GM21381 (cell line): ENCODE results near the gene RRP36.
"Not testable (repeated sequence)": the region's sequence is repeated elsewhere in the genome, so short reads cannot be mapped to it uniquely, and the experiment has no call there.

ENCODE experiments used
- ATAC-seq: cut with Tn5 transposase; IDR thresholded peaks from one replicate; pipeline ENCODE4 v1.9.1; 2021; ENCODE audit warnings: mild to moderate bottlenecking, moderate library complexity; ENCODE audit not compliant: unreplicated experiment

RRP36 gene, protein sequence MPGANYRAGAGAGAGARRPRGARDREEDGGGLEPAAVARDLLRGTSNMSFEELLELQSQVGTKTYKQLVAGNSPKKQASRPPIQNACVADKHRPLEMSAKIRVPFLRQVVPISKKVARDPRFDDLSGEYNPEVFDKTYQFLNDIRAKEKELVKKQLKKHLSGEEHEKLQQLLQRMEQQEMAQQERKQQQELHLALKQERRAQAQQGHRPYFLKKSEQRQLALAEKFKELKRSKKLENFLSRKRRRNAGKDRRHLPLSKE

DNA sequence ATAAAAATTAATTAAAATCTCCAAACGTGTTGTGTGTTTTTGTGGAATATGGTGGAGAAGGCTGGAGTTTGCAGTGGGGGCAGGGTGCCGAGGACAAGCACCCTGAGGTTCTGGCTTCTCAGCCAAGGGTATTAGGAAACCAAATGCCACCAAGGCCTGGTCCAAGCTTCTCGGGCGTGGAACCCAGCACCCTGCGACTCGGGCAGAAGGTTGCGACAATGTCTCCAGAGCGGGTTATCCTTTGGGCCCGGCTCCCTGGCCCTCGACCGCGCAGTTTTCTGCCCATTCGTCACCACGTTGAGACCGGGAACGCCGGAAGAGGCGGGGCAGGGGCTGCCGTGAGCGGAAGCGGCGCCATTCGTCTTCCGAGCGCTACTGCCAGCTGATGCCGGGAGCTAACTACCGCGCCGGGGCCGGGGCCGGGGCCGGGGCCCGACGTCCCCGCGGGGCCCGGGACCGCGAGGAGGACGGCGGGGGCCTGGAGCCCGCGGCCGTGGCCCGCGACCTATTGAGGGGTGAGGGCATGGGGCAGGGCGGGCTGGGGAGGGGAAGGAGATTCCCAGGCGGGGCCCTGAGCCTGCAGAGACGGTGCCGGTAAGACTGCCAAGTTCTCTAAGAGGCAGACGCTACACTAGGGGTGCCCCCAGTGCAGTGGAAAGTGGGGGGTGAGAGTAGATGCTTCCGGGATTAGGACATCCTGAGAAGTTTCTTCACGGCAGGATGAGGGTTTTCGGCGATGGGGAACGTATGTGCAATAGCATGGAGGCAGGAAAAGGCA, at the start of gene RRP36:
Gene RRP36 (plus strand): TSS at position 354 of the 778 bp plus-strand sequence. CDS start 32 bp downstream, at position 386.
- ATAC-seq = peak; percentile 66

DNA sequence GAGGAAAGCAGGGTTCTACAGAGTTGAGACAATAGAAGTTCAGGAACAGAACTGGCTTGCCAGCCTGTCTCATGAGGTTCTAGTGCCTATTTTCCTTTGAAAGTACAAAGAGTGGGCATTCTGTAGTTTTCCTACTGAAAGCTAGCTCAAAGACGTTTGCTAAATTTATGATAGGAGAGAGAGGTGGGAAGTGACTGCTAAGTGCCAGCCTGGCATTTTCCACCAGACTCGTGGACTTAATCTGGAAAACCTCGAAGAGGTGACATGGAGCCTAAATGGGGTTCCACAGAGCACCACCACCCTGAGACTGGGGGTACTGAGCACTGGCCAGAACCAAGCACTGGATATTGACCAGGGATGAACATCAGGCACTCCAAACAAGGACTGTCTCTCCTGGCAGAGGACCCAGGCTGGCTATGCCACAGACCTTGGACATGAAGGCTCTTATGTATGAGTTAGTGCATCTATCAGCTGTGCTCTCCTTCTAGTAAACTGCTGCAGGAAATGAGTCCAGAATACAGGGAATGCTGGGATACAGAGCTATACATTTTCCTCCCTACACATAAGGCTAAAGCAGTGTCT, 49.6 kb upstream of the RRP36 start:
- ATAC-seq = no peak

DNA sequence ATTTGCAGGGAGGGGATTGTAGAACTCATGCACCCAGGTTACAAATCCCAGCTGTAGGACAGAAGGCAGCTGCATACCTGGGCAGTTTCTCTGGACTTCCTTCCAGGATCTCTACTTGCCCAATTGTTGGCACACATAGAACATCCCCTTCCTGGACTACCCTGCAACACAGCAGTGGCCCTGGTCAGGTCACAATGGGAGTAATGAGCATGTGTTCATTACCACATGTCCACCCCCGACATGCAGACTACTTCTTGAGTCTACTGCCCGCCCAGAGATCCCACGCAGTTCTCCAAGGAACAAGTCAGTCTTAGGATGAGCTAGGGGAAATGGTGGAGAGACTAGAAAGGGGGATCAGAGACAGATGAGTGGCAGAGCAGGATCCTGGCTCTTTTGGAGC, 47.5 kb upstream of the RRP36 start:
- no peak for ATAC-seq

DNA sequence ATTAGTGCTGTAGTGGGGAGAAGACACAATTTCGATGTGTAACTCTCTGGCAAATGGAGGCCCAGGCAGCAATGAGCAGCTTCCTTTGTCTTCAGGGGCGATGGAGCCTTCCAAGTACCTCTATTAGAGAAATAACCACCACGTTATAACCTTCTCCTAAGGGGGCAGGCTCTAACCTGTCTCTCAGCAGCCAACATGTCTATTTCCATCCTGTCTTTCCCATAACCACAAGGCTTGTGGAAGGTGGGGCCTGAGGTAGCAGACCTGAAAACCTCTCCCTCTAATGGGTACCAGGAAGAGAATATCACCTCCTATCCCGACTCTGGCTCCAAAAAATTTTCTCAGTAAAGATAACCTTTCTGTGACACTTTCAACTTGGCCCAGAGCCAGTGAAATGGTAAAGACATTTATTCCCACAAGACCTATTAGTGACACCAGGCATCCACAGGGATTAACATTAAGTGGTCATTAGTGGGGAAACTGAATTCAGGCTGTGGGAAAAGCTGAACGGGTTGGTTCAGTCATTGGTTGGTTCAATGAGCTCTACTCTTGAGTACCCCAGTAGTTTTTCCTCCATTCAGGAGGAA, 46.4 kb upstream of the RRP36 start:
- no peak for ATAC-seq

DNA sequence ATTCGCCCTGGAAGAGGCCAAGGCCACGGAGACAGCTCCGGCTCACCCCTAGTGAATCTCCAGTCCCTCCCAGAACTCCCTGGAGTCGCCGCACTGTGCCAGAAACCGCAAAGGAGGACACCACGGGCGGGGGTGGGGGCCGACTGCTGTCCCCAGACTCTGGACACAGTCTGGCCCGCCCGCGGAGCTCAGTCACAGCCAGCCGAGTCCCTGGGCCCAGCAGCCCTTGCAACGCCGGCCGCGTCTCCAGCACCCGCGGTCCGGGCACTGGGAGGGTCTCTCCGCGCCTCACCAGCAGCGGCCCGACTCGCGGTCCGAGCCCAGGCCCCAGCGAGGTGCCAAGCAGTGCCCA, 43.0 kb upstream of the RRP36 start:
- peak; percentile 15 for ATAC-seq

DNA sequence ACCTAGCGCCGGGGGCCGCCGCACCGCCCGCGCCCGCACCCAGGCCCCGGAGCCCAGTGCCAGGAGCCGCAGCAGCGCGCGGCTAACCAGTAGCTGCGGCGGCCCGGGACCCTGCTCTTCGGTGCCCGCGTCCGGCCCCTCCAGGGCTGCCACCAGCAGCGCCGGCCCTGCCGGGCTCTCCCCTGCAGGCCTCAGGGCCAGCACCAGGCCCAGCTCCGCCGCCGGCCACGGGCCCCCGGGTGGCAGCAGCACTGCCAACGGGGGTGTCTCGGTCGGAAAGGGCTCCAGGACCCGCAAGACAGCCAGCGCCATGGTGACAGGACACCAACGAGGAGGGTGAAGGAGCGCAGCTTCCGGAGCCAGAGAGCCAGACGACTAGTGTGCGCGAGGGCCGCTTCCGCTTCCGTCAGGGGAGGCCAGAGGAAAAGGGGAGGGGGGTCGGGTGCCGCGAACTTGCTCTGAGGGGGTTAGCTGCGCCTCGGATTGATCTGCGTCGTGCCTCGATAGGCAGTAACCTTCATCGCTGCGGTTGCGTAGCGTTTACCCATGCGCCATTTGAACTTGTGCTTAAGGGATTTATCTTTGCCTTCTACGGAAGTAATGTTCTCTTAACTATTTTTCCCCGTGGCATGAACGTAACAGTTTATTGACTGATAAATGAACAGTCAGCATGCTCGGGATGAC, 42.4 kb upstream of the RRP36 start, which contains the start of gene PEX6:
Gene PEX6 (minus strand): TSS at position 343 of the 684 bp plus-strand sequence. CDS start 31 bp downstream, at position 312.
- ATAC-seq = peak; percentile 90

DNA sequence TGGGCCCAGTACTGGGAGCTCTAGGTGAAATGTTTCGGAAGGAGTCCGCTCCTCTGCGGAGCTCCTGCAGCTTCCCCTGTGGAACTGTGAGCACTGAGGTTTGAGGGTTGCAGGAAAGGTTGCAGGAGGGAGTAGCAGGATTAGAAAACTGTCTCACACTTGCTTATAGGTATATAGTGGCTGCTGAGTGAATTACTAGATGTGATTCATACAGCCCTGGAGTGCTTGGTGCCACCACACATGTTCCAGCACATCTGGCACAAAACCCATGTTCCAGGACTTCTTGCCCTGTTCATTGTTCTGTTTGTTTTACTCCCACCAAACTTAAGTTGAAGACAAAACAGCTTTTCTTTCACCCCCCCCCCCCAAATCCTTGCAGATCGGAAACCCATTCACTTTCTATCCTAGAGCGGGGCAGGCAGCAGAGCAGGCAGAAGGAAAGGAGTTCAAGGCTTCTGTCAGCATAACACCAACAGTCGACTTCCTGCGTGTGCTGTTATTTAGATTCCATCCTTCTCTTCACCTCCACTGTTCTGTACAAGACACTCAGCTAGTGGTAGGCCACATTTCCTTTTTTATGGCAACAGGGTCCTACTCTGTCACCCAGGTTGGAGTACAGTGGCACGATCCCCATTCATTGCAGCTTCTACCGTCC, 41.8 kb upstream of the RRP36 start:
- ATAC-seq = no peak

DNA sequence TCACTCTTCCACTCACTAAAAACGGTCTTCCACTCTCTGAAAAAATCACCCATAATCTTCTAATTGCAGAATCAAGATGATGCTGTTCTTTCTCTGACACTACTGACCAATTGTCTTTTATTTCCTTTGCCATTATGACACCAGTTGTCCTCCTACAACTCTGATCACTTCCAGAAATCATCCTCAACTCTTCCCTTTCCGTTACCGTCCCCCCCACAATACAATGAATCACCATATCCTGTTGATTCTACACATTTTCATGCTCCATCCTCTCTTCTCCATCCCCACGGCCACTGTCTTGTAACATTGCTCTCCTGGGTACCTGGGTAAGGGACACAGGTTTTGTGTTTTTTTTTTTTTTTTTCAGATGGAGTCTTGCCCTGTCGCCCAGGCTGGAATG, 39.6 kb upstream of the RRP36 start:
- ATAC-seq = no peak

DNA sequence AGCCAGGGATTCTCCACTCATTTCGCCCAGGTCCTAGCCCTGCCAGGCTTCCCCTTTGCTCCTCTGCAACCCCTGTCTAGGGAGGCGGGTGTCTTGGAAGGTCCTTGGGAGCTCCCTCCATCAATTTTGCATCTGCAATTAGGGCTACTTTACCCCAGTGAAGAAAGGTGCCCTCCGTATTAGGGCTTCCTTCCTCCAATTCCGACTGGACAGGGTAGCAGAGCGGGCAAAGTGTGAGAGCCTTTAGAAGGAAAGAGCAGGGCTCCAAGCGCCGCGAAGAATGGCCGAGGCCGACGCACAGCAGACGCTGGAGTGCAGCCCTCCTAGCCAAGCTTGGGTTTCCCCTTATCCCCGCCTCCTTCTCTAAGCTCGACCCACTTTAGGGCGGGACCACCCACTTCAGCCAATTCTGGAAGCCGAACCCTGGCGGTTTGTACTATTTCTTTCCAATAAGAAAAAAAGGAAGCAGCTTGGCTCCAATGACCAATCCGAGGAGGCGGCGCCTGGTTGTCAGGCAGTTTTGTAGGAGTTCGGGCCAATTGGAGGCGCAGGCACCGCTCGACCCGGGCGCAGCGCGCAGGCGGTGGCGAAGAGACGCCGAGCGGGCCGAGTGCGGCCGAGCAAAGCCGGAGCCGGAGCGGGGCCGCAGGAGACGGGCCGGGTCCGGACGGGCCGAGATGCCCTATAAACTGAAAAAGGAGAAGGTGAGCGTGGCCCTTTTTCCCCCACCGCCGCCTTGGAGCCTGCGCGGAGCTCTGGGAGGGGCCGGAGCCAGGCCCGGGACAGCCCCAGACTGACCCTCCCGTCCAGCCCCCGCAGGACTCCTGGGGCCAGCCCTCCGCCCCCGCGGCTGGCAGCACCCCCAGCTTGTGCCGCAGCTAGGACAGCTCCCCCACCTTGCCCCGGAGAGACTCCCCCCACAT, 37.2 kb upstream of the RRP36 start, which contains the start of gene PPP2R5D:
Gene PPP2R5D (plus strand): TSS at position 570 of the 923 bp plus-strand sequence. CDS start 108 bp downstream, at position 678.
- ATAC-seq = peak; percentile 94

DNA sequence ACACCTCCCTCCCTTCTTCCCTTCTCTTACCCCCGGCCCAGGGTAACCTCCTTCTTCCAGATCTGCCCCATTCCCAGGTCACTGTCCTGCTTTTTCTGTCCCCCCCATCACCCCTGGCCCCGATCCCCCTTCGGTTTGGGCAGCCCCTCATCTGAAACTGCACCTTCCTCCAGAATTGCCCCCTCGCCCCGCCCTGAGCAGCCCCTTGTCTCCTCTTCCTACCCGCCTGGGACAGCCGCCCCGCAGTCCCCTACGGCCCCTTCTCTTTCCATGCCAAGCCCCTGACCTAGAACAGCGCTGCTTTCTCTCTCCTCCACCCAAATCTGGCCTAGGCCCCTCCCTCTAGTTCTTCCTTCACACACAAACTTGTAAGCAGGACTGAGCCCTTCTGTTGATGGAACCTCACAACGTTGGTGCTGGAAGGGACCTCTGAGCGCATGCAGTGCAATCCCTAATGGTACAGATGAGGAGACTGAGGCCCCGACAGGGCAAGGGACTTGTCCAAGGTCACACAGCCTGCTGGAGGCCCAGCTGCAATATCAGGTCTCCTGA, 36.4 kb upstream of the RRP36 start:
- no peak for ATAC-seq

DNA sequence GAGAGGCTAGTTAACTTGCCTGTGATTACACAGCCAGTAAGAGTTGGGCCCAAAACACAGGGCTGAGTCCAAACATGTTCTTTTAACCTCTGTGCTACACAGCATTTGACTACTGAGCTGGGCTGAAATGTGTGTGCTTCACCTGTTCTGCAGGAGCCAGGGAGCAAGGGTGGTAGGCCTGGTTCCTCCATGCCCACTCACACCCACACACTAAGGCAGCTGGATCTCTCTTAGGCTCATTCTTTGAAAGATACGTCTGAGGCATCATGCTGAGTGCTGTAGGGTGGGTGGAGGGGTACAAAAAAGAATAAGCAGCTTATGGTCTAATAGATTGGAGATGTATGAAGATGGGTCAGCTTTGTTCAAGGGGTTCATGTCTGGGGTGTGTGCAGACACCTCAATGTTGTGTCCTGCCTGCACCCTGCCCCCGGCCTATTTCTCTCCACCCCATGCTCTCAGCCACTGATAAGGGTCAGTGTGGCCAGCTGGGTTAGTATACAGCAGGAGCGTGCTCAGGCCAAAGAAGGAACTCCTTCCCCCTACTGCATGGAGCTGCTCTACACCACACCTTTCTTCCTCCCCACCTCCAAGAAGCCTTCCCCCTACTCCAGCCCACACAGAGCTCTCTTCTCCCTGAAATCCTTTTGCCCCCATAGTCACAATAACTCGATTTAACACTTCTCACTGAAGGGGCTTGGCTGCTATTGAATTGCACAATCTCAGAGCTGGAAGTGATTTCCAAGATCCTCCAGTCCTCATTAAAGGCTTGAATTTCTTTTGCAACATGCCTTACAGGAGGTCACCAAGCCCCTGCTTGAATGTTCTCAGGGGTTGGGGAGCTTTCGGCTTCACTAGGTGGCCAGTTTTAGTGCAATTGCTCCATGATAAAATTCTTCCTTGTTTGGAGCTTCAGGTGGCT, 33.6 kb upstream of the RRP36 start:
- ATAC-seq = no peak

DNA sequence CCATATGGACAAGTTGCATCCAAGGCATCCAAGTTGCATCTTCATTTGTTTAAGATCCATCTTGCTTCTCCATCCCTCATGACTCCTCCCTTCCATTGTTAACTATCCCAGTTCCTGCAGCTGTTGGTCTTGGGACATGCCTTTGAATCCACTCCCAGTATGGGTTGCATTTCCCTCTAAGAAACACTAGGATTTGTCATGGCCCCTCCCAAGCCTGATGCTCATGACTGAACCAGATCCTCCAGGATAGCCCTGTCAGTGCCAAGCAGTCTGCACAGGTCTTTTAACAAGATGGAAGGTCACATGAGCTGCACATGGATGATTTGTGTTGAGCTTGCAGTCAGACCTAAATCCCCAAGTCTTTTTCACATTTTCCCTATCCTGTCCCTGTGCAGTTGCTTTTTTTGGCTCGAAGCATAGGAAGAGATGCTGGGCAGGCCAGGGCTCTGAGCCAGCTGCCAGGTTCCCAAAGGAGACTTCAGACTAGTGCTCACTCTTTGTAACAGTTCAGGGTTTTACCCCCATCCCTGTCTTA, 32.9 kb upstream of the RRP36 start:
- no peak for ATAC-seq

DNA sequence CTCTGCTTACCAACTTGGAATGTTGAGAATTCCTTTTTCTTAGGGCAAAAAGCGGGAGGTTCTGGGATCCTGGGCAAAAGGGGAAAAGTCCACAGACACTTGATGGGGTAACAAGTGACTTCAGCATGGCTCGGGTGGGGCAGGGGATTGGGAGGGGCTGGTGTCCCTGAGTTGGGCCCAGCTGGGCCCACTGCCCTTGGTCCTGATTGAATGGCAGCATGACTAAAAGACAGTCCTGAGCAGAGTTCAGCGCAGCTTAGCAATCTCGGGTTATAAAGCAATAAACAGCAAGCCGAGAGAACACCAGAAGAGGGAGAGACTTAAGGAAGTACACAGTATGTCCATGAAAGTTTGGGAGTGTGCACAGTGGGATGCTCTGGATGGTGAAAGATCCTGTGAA, 31.5 kb upstream of the RRP36 start:
- ATAC-seq = no peak

DNA sequence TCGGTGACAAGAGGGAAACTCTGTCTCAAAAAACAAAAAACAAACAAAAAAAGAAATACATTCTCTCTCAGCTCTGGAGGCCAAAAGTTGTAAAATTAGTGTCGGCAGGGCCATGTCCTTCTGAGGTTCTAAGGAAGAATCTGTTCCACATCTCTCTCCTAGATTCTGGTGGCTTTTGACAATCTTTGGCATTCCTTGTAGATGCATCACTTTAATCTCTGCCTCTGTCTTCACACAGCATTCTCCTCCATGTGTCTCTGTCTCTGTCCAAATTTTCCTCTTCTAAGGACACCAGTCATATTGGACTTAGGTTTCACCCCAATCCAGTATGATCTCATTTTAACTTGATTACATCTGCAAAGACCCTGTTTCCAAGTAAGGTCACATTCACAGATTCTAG, 28.0 kb upstream of the RRP36 start:
- no peak for ATAC-seq

DNA sequence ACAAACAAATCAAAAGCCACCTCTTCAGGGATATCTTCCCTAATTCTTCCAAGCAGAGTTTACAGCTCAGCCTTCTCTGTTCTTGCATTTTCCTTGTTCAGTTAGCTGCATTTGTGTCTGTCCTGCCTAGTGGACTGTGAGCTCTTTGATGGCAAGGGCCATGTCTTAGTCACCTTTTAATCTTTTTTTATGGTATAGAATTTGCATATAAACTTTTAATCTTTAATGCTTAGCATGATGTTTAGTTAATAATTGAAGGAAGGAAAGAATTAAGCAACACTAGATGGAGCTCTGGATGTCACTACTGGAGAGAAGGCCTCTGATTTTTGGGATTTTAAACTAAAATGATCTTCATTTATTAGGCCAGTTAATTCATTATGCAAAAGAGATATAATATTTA, 24.9 kb upstream of the RRP36 start:
- ATAC-seq = no peak

DNA sequence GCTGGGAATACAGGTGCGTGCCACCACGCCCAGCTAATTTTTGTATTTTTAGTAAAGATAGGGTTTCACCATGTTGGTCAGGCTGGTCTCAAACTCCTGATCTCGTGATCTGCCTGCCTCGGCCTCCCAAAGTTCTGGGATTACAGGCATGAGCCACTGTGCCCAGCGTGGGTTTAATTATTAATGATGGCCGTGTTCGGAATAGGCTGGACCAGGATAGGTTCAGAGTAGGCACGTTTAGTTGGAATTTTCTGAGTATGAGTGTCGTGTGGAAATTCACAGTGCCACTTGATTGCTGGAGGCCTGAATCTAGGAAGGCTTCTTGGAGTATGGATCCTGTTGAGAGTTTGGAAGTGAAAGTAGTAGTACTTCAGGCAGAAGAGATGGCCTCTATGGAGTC, 23.2 kb upstream of the RRP36 start:
- not testable (repeated sequence) for ATAC-seq

DNA sequence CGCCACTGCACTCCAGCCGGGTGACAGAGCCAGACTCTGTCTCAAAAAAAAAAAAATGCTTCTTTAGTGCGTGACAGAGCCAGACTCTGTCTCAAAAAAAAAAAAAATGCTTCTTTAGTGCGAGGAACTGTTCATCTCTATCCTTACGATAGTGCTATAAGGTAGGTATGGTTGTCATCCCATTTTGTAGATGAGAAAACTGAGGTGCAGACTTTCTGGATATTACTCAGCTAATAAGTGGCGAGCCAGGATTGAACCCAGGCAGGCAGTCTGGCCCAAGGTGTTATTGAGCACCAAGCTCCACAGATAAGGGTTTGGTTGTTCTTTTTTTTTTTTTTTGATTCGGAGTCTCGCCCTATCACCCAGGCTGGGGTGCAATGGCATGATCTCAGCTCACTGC, 19.6 kb upstream of the RRP36 start:
- no peak for ATAC-seq

DNA sequence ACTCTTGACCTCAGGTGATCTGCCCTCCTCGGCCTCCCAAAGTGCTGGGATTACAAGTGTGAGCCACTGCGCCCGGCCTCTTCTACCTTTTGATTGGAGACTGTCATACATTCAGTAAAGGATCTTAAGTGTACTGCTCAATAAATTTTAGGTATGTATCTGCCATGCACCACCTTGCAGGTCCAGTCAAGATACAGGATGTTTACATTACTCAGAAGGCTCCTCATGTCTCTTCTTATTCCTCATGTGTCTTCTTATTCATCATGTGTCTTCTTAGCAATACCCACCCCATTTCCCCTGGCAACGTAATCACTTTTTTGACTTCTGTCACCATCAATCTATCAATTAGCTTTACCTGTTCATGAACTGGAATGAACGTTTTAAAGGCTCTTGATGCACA, 15.6 kb upstream of the RRP36 start:
- no peak for ATAC-seq
